Body of pancreas (tissue), 4 donors: ENCODE measurements around the gene RAP1A. TPM values are rescaled to one million over a fixed set of nuclear protein-coding genes. Genes with fewer than 3 reads are reported as not detected.

Source experiments
- ATAC-seq: fragments of 150-250 bp; one replicate; pipeline ENCODE4 v1.9.1; 2016
- DNase-seq, 4 donors: peaks; one replicate each; pipeline ENCODE4 v3.0.0-alpha.2; 2019
- H3K27ac ChIP-seq, 4 donors: fragments of 200-600 bp; sonication (generic); 1 replicate in 3 of 4; 2 replicates in 1 of 4; pipeline versions ENCODE4 v1.5.1 to v1.6.1; 2016 to 2019; ENCODE audit warnings: mild to moderate bottlenecking in 1 of 4, mixed read lengths in 1 of 4, moderate library complexity in 1 of 4
- H3K27me3 ChIP-seq, 2 donors: fragments of 200-600 bp; sonication (generic); one replicate each; pipeline ENCODE4 v1.6.0; 2016; ENCODE audit warnings: mild to moderate bottlenecking in 1 of 2
- H3K36me3 ChIP-seq, 2 donors: fragments of 200-600 bp; sonication (generic); replicated peaks in 1 of 2; 2 replicates each; pipeline ENCODE4 v1.5.1; 2016; ENCODE audit warnings: low read depth in 2 of 2; ENCODE audit not compliant: insufficient read depth in 1 of 2
- H3K4me1 ChIP-seq: fragments of 200-600 bp; sonication (generic); one replicate; pipeline ENCODE4 v1.6.0; 2016
- H3K4me3 ChIP-seq, 2 donors: fragments of 200-600 bp; sonication (generic); 1 replicate in 1 of 2; 2 replicates in 1 of 2; pipeline ENCODE4 v1.5.1; 2016 to 2019
- H3K9me3 ChIP-seq, 3 donors: fragments of 200-600 bp; sonication (generic); 1 replicate in 2 of 3; 2 replicates in 1 of 3; pipeline ENCODE4 v1.5.1; 2016
- CTCF ChIP-seq, 7 experiments: fragments of 450-650 bp in 4 of 7; fragments of 200-600 bp in 3 of 7; sonication (generic) in 3 of 7; IDR thresholded peaks; one replicate each; pipeline ENCODE4 v1.5.1; 2016 to 2019; ENCODE audit warnings: antibody characterized with exemption in 7 of 7
- POLR2A ChIP-seq, 3 donors: fragments of 450-650 bp; IDR thresholded peaks; one replicate each; pipeline ENCODE4 v1.6.1; 2016; ENCODE audit warnings: antibody characterized with exemption in 3 of 3, mild to moderate bottlenecking in 2 of 3
- WGBS, 2 donors: methylation state at CpG; one replicate each; pipeline ENCODE4 v1.1.5; 2017; 5-methylcytosine and 5-hydroxymethylcytosine counted together
- intact Hi-C: fragments of 100-400 bp; cut with DNase I; formaldehyde crosslinking; loops from one replicate; pipeline ENCODE4 v1.15.1; 2023
- small RNA-seq: library from RNA; depleted of rRNA; stranded (forward); fragments of <200 nt; gene quantifications from one replicate; pipeline ENCODE3, GENCODE V24; 2016
- total RNA-seq, 2 donors: library from RNA; depleted of rRNA; stranded (reverse); fragments of >200 nt; gene quantifications; one replicate each; pipeline ENCODE4 v1.1.0, GENCODE V29; 2016

RAP1A gene
- total RNA-seq, 2 donors from 2014 or later = 16.2 to 16.6 TPM

GRCh38 chr1:111758373-111758772 lies 138.8 kb downstream of the RAP1A start:
- ATAC-seq (no peak), DNase-seq (no peak)
- H3K27me3 ChIP-seq = no peaks in the 10 kb centered on the region
- WGBS, 2 donors = 74 to 89% methylated on average over 2 of the region's 2 CpGs
- TF ChIP-seq POLR2A (IDR thresholded peaks at IDR 0.05) (no peak), CTCF (IDR thresholded peaks at IDR 0.05) (no peak)
- peaks cover 5 to 15% of the 10 kb centered on the region in 2 donors for H3K36me3 ChIP-seq
- H3K4me1 ChIP-seq = peaks cover 16% of the 10 kb centered on the region
- H3K4me3 ChIP-seq = no peak overlapping the region
- H3K27ac ChIP-seq = no peak overlapping the region
- intact Hi-C loops = no loop called here
- H3K9me3 ChIP-seq = no peaks in the 10 kb centered on the region

GRCh38 chr1:111761717-111762116 lies 142.1 kb downstream of the RAP1A start:
- ATAC-seq (no peak), DNase-seq (no peak)
- intact Hi-C loops = no loop called here
- WGBS, 2 donors = 33 to 41% methylated on average over 2 of the region's 2 CpGs
- Histone ChIP-seq H3K4me1 (peaks cover 6% of the 10 kb centered on the region), H3K27me3 (no peaks in the 10 kb centered on the region), H3K9me3 (no peaks in the 10 kb centered on the region), H3K4me3 (no peak overlapping the region), H3K36me3 (peaks cover 5 to 26% of the 10 kb centered on the region in 2 donors), H3K27ac (no peak overlapping the region)
- no peak for TF ChIP-seq POLR2A (IDR thresholded peaks at IDR 0.05)
- TF ChIP-seq CTCF (IDR thresholded peaks at IDR 0.05) = no peak

- TF ChIP-seq POLR2A (IDR thresholded peaks at IDR 0.05) (no peak), CTCF (IDR thresholded peaks at IDR 0.05) (no peak)
- H3K4me1 ChIP-seq = no peaks in the 10 kb centered on the region
- H3K27me3 ChIP-seq = no peaks in the 10 kb centered on the region
- DNase-seq (no peak), ATAC-seq (no peak)
- no peak overlapping the region for H3K27ac ChIP-seq
- intact Hi-C loops = no loop called here
- 89 to 95% methylated on average over 2 of the region's 2 CpGs for WGBS, 2 donors
- peaks cover 5 to 26% of the 10 kb centered on the region in 2 donors for H3K36me3 ChIP-seq
- H3K4me3 ChIP-seq = no peak overlapping the region
- no peaks in the 10 kb centered on the region for H3K9me3 ChIP-seq
Observed at GRCh38 chr1:111762332-111762731, 142.7 kb downstream of the RAP1A start.

Small RNA genes within 50 kb of the gene (small RNA-seq; reads per million reads assigned to genes)
- gene INKA2 (not detected), gene RNU6-151P (not detected)

Other genes with a start within 250 kb of the RAP1A start
- 1 to 10 TPM; 1.6 to 3.4 TPM for gene OVGP1, start 192.1 kb upstream of the RAP1A start, total RNA-seq
- gene WDR77, start 170.5 kb upstream of the RAP1A start, total RNA-seq = 10 to 100 TPM; 14.8 to 18.2 TPM
- 10 to 100 TPM; 55.0 to 91.0 TPM for gene ATP5PB, start 170.3 kb upstream of the RAP1A start, total RNA-seq
- gene C1orf162, start 145.8 kb upstream of the RAP1A start, total RNA-seq = 1 to 10 TPM; 5.3 to 6.0 TPM
- 1 to 10 TPM; 1.6 to 3.6 TPM for gene ADORA3, start 116.2 kb upstream of the RAP1A start, total RNA-seq
- gene TMIGD3, start 116.2 kb upstream of the RAP1A start, total RNA-seq = 1 to 10 TPM in 1 of 2 donors, not detected in 1; 1.0 TPM
- 1 to 10 TPM in 1 of 2 donors, not detected in 1; 1.0 TPM for gene INKA2, start 119.6 kb downstream of the RAP1A start, total RNA-seq
- 10 to 100 TPM in 1 of 2 donors, 1 to 10 TPM in 1; 5.7 to 34.3 TPM for gene DDX20, start 136.1 kb downstream of the RAP1A start, total RNA-seq